ENCODE data around the gene SORCS2. TPM values are rescaled to one million over a fixed set of nuclear protein-coding genes. Genes with fewer than 3 reads are reported as not detected.

The SORCS2 gene
- total and polyA plus RNA-seq, 2 of the 13 experiments (the other 11 are each of a cell fraction or from before 2014, with no cell fraction given), result 0.82 to 1.0 TPM

DNA sequence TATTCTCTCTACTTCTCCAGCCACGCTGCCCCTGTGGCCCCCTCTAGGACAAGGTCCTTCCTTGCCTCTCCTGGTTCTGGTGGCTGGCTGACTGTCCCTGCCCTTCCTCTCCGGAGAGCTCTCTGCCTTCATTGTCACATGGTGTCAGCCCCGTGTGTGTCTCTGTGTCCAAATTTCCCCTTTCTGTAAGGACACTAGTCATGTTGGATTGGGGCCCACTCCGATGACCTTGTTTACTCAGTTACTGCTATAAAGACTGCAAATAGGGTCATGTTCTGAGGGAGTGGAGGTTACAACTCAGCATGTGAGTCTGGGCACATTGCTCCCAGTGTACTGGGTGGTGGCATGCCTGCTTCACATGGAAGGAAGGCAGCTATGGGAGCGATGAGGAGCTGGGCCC lies 371.9 kb downstream of the SORCS2 start (continued):
- TF ChIP-seq, protein P1, sequence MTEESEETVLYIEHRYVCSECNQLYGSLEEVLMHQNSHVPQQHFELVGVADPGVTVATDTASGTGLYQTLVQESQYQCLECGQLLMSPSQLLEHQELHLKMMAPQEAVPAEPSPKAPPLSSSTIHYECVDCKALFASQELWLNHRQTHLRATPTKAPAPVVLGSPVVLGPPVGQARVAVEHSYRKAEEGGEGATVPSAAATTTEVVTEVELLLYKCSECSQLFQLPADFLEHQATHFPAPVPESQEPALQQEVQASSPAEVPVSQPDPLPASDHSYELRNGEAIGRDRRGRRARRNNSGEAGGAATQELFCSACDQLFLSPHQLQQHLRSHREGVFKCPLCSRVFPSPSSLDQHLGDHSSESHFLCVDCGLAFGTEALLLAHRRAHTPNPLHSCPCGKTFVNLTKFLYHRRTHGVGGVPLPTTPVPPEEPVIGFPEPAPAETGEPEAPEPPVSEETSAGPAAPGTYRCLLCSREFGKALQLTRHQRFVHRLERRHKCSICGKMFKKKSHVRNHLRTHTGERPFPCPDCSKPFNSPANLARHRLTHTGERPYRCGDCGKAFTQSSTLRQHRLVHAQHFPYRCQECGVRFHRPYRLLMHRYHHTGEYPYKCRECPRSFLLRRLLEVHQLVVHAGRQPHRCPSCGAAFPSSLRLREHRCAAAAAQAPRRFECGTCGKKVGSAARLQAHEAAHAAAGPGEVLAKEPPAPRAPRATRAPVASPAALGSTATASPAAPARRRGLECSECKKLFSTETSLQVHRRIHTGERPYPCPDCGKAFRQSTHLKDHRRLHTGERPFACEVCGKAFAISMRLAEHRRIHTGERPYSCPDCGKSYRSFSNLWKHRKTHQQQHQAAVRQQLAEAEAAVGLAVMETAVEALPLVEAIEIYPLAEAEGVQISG (CRISPR knock-in tag; IDR thresholded peaks at IDR 0.05), result 0 out of 2 replicates have a peak, but pooled peaks have one; percentile 30
- TF ChIP-seq ZNF264 (CRISPR knock-in tag; IDR thresholded peaks at IDR 0.05) (peak; percentile 97; the same call in 1 of the 2 replicates), ZMYM4 (CRISPR knock-in tag; IDR thresholded peaks at IDR 0.05) (no peak), MAF1 (CRISPR knock-in tag; IDR thresholded peaks at IDR 0.05; ENCODE audit: borderline replicate concordance) (no peak), ZNF337 (CRISPR knock-in tag; IDR thresholded peaks at IDR 0.05; ENCODE audit: borderline replicate concordance, low read depth) (no peak), DNMT3B (CRISPR knock-in tag; conservative IDR thresholded peaks at IDR 0.05) (no peak), TOE1 (CRISPR knock-in tag; IDR thresholded peaks at IDR 0.05) (no peak), ZNF556 (CRISPR knock-in tag; IDR thresholded peaks at IDR 0.05; ENCODE audit: borderline replicate concordance) (no peak), THAP11 (CRISPR knock-in tag; IDR thresholded peaks at IDR 0.05) (no peak), GLI4 (CRISPR knock-in tag; IDR thresholded peaks at IDR 0.05; ENCODE audit: borderline replicate concordance) (no peak), ATRX (CRISPR knock-in tag; IDR thresholded peaks at IDR 0.05; ENCODE audit: borderline replicate concordance) (no peak), ZNF441 (CRISPR knock-in tag; IDR thresholded peaks at IDR 0.05; ENCODE audit: borderline replicate concordance) (no peak), ZNF552 (CRISPR knock-in tag; IDR thresholded peaks at IDR 0.05; ENCODE audit: borderline replicate concordance) (no peak)
- TF ChIP-seq, protein P2, sequence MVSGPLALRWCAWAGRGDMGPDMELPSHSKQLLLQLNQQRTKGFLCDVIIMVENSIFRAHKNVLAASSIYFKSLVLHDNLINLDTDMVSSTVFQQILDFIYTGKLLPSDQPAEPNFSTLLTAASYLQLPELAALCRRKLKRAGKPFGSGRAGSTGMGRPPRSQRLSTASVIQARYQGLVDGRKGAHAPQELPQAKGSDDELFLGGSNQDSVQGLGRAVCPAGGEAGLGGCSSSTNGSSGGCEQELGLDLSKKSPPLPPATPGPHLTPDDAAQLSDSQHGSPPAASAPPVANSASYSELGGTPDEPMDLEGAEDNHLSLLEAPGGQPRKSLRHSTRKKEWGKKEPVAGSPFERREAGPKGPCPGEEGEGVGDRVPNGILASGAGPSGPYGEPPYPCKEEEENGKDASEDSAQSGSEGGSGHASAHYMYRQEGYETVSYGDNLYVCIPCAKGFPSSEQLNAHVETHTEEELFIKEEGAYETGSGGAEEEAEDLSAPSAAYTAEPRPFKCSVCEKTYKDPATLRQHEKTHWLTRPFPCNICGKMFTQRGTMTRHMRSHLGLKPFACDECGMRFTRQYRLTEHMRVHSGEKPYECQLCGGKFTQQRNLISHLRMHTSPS (CRISPR knock-in tag; IDR thresholded peaks at IDR 0.05; ENCODE audit: low read depth), result peak; percentile 24; the same call in 1 of the 2 replicates
- TF ChIP-seq, protein P3, sequence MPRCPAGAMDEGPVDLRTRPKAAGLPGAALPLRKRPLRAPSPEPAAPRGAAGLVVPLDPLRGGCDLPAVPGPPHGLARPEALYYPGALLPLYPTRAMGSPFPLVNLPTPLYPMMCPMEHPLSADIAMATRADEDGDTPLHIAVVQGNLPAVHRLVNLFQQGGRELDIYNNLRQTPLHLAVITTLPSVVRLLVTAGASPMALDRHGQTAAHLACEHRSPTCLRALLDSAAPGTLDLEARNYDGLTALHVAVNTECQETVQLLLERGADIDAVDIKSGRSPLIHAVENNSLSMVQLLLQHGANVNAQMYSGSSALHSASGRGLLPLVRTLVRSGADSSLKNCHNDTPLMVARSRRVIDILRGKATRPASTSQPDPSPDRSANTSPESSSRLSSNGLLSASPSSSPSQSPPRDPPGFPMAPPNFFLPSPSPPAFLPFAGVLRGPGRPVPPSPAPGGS (CRISPR knock-in tag; IDR thresholded peaks at IDR 0.05), result no peak
- TF ChIP-seq, protein P4, sequence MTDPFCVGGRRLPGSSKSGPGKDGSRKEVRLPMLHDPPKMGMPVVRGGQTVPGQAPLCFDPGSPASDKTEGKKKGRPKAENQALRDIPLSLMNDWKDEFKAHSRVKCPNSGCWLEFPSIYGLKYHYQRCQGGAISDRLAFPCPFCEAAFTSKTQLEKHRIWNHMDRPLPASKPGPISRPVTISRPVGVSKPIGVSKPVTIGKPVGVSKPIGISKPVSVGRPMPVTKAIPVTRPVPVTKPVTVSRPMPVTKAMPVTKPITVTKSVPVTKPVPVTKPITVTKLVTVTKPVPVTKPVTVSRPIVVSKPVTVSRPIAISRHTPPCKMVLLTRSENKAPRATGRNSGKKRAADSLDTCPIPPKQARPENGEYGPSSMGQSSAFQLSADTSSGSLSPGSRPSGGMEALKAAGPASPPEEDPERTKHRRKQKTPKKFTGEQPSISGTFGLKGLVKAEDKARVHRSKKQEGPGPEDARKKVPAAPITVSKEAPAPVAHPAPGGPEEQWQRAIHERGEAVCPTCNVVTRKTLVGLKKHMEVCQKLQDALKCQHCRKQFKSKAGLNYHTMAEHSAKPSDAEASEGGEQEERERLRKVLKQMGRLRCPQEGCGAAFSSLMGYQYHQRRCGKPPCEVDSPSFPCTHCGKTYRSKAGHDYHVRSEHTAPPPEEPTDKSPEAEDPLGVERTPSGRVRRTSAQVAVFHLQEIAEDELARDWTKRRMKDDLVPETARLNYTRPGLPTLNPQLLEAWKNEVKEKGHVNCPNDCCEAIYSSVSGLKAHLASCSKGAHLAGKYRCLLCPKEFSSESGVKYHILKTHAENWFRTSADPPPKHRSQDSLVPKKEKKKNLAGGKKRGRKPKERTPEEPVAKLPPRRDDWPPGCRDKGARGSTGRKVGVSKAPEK (CRISPR knock-in tag; IDR thresholded peaks at IDR 0.05; ENCODE audit: borderline replicate concordance), result no peak
- TF ChIP-seq, protein P5, sequence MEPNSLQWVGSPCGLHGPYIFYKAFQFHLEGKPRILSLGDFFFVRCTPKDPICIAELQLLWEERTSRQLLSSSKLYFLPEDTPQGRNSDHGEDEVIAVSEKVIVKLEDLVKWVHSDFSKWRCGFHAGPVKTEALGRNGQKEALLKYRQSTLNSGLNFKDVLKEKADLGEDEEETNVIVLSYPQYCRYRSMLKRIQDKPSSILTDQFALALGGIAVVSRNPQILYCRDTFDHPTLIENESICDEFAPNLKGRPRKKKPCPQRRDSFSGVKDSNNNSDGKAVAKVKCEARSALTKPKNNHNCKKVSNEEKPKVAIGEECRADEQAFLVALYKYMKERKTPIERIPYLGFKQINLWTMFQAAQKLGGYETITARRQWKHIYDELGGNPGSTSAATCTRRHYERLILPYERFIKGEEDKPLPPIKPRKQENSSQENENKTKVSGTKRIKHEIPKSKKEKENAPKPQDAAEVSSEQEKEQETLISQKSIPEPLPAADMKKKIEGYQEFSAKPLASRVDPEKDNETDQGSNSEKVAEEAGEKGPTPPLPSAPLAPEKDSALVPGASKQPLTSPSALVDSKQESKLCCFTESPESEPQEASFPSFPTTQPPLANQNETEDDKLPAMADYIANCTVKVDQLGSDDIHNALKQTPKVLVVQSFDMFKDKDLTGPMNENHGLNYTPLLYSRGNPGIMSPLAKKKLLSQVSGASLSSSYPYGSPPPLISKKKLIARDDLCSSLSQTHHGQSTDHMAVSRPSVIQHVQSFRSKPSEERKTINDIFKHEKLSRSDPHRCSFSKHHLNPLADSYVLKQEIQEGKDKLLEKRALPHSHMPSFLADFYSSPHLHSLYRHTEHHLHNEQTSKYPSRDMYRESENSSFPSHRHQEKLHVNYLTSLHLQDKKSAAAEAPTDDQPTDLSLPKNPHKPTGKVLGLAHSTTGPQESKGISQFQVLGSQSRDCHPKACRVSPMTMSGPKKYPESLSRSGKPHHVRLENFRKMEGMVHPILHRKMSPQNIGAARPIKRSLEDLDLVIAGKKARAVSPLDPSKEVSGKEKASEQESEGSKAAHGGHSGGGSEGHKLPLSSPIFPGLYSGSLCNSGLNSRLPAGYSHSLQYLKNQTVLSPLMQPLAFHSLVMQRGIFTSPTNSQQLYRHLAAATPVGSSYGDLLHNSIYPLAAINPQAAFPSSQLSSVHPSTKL (CRISPR knock-in tag; IDR thresholded peaks at IDR 0.05), result 0 out of 2 replicates have a peak, but pooled peaks have one; percentile 20
